Esophagus squamous epithelium (tissue), 5 donors: Measurements from ENCODE around the gene SMIM12. TPM values are rescaled to one million over a fixed set of nuclear protein-coding genes. Genes with fewer than 3 reads are reported as not detected.

Experiments
- DNase-seq: peaks from one replicate; lab custom pipeline; 2025; lab: John Stamatoyannopoulos, UW
- H3K27ac ChIP-seq, 4 donors: fragments of 200-600 bp; sonication (generic); one replicate each; pipeline ENCODE4 v1.5.1; 2016 to 2019; ENCODE audit warnings: mild to moderate bottlenecking in 1 of 4
- H3K27me3 ChIP-seq, 4 donors: fragments of 200-600 bp; sonication (generic); 1 replicate in 3 of 4; 2 replicates in 1 of 4; pipeline versions ENCODE4 v1.5.1 to v1.6.0; 2017 to 2021; ENCODE audit warnings: antibody characterized with exemption in 1 of 4
- H3K36me3 ChIP-seq, 3 donors: fragments of 200-600 bp; sonication (generic); one replicate each; pipeline ENCODE4 v1.5.1; 2016 to 2019
- H3K4me1 ChIP-seq, 3 donors: fragments of 200-600 bp; sonication (generic); one replicate each; pipeline ENCODE4 v1.5.1; 2017 to 2019
- H3K4me3 ChIP-seq, 4 donors: fragments of 200-600 bp; sonication (generic); 1 replicate in 3 of 4; 2 replicates in 1 of 4; pipeline ENCODE4 v1.5.1; 2016 to 2019; ENCODE audit warnings: mild to moderate bottlenecking in 2 of 4, moderate library complexity in 1 of 4
- H3K9me3 ChIP-seq, 3 donors: fragments of 200-600 bp; sonication (generic); one replicate each; pipeline ENCODE4 v1.5.1; 2016 to 2019
- POLR2A ChIP-seq, 4 donors: fragments of 450-650 bp; IDR thresholded peaks; one replicate each; pipeline ENCODE4 v1.6.1; 2017; ENCODE audit warnings: antibody characterized with exemption in 4 of 4, mild to moderate bottlenecking in 4 of 4, moderate library complexity in 3 of 4
- WGBS, 2 donors: methylation state at CpG; one replicate each; pipeline ENCODE4 v1.1.5; 2018; 5-methylcytosine and 5-hydroxymethylcytosine counted together
- intact Hi-C: fragments of 100-400 bp; cut with DNase I; formaldehyde crosslinking; loops from one replicate; pipeline ENCODE4 v1.15.0; 2022
- total RNA-seq, 4 donors: library from RNA; depleted of rRNA; stranded (reverse); fragments of >200 nt; gene quantifications; one replicate each; pipeline ENCODE4 v1.1.0, GENCODE V29; 2016
- TF ChIP-seq, protein P1 (sequence below), 6 experiments: fragments of 450-650 bp in 4 of 6; fragments of 200-600 bp in 2 of 6; sonication (generic) in 2 of 6; IDR thresholded peaks; one replicate each; pipeline ENCODE4 v1.5.1; 2016 to 2019; ENCODE audit warnings: antibody characterized with exemption in 6 of 6, mild to moderate bottlenecking in 4 of 6, moderate library complexity in 4 of 6
- donor health status: DM: yes; HTN: yes; CAD: no.

SMIM12 gene
- total RNA-seq, 4 donors from 2014 or later = 29.5 to 41.8 (median 36.0) TPM

DNA sequence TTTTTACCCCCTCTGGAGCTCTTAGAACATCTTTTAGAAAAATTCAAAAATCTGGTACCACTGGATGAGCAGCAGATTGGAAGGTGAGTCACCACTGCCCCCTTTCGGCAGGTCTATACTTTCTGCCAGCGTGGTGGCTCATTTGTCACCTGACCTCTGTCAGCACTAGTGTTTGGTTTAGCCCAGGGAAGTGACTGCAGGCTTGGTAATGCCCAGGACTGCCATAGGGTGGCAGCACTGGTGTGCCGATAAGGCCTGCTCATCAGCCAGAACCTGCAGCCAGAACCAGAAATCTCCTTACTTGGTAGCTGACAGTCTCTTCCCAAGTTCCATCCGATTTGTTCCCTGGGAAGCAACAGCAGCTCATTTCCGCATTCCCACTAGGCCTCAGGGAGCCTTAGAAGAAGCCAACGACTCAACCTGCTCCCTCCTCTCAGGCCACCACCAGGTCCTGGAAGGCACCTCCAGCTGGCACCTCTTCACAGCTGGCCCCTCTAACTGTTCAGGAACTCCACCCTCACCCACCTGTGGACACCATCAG is 6.8 kb downstream of the SMIM12 start:
- H3K4me3 ChIP-seq = no peak overlapping the region
- no peaks in the 10 kb centered on the region for H3K27me3 ChIP-seq
- H3K36me3 ChIP-seq = peaks cover 7 to 56% (median 8%) of the 10 kb centered on the region in 3 donors
- no peaks in the 10 kb centered on the region for H3K9me3 ChIP-seq
- intact Hi-C loops = loop anchor here (5.0 kb wide), 1 partner anchor 65 kb away; no protein-coding TSS in a partner anchor
- H3K27ac ChIP-seq = peak overlapping the region; percentile 28 to 78 (median 72)
- WGBS, 2 donors = 20 to 22% methylated on average over 5 to 6 of the region's 6 CpGs
- peak; percentile 52 for DNase-seq
- peak in 1 of 4 donors; percentile 19 for TF ChIP-seq POLR2A (IDR thresholded peaks at IDR 0.05)
- TF ChIP-seq, protein P1, sequence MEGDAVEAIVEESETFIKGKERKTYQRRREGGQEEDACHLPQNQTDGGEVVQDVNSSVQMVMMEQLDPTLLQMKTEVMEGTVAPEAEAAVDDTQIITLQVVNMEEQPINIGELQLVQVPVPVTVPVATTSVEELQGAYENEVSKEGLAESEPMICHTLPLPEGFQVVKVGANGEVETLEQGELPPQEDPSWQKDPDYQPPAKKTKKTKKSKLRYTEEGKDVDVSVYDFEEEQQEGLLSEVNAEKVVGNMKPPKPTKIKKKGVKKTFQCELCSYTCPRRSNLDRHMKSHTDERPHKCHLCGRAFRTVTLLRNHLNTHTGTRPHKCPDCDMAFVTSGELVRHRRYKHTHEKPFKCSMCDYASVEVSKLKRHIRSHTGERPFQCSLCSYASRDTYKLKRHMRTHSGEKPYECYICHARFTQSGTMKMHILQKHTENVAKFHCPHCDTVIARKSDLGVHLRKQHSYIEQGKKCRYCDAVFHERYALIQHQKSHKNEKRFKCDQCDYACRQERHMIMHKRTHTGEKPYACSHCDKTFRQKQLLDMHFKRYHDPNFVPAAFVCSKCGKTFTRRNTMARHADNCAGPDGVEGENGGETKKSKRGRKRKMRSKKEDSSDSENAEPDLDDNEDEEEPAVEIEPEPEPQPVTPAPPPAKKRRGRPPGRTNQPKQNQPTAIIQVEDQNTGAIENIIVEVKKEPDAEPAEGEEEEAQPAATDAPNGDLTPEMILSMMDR (IDR thresholded peaks at IDR 0.05) = peak; percentile 92 to 100 (median 99)
- peaks cover 12 to 72% (median 35%) of the 10 kb centered on the region in 3 donors for H3K4me1 ChIP-seq

DNA sequence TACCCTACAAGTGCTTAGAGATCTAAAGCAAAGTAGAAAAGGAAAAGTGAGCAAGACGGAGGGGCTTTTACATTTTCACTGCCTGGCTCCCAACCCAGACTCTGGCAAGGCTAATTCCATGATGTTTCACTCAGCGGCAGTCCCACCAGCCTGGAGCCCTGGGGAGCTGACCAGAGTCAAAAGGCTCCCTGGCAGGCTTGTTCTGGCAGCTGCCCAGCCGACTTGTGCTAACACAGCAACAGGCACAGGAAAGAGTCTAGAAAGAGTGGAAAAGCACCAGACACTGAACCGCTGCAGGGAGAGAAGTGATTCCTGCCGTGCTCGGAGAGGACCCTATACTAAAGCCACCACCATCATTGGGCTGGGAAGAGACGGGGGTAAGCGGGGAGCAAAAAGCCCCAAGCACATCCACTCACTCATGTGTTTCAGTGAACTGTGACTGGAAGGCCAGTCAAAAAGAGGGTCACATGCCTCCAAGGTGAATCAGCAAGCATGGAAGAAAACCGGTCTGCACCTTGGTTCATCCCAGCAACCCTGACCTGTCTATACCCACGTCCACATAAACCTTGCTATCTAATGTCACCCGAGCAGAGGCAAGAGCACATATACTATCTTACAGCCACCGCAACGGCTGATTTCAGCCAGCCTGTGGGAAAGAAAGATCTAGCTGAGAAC is 8.0 kb downstream of the SMIM12 start:
- intact Hi-C loops = loop anchor here (5.0 kb wide), 1 partner anchor 64 kb away; no protein-coding TSS in a partner anchor
- no peak for DNase-seq
- peak overlapping the region; percentile 31 to 75 (median 54) for H3K27ac ChIP-seq

DNA sequence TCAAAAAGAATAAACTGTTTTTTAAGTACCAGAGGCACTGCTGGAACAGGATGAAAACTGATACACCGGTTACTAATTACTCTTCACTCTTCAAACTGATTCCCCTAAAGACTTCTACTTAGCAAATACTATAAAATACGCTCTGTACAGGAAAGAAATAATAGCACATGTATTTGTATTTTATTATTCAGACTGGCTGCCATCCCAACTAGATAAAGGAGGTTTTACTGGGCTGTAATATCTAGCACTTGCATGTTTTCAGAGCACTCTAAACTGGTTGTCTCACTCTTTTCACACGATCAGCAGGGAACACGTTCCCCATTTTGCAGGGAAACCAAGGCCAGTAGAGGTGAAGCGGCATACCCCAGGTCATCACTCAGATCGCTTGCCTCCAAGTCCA is 9.2 kb downstream of the SMIM12 start:
- H3K27ac ChIP-seq = peak overlapping the region in 1 of 4 donors; percentile 75
- H3K36me3 ChIP-seq = peaks cover 5 to 52% (median 8%) of the 10 kb centered on the region in 3 donors
- H3K27me3 ChIP-seq = no peaks in the 10 kb centered on the region
- intact Hi-C loops = loop anchor here (5.0 kb wide), 1 partner anchor 63 kb away; no protein-coding TSS in a partner anchor
- H3K9me3 ChIP-seq = no peaks in the 10 kb centered on the region
- peaks cover 11 to 63% (median 20%) of the 10 kb centered on the region in 3 donors for H3K4me1 ChIP-seq
- no peak for DNase-seq
- no peak for TF ChIP-seq POLR2A (IDR thresholded peaks at IDR 0.05)
- TF ChIP-seq, protein P1 (IDR thresholded peaks at IDR 0.05) = no peak
- 81 to 87% methylated on average over 6 of the region's 6 CpGs for WGBS, 2 donors
- no peak overlapping the region for H3K4me3 ChIP-seq

More for the DNA sequence above, 8.0 kb downstream of the SMIM12 start:
- 41 to 57% methylated on average over 9 to 12 of the region's 13 CpGs for WGBS, 2 donors
- H3K36me3 ChIP-seq = peaks cover 7 to 63% (median 8%) of the 10 kb centered on the region in 3 donors
- H3K4me3 ChIP-seq = no peak overlapping the region
- peaks cover 11 to 72% (median 24%) of the 10 kb centered on the region in 3 donors for H3K4me1 ChIP-seq
- TF ChIP-seq POLR2A (IDR thresholded peaks at IDR 0.05) = no peak
- TF ChIP-seq, protein P1 (IDR thresholded peaks at IDR 0.05) = no peak
- no peaks in the 10 kb centered on the region for H3K9me3 ChIP-seq
- H3K27me3 ChIP-seq = no peaks in the 10 kb centered on the region

DNA sequence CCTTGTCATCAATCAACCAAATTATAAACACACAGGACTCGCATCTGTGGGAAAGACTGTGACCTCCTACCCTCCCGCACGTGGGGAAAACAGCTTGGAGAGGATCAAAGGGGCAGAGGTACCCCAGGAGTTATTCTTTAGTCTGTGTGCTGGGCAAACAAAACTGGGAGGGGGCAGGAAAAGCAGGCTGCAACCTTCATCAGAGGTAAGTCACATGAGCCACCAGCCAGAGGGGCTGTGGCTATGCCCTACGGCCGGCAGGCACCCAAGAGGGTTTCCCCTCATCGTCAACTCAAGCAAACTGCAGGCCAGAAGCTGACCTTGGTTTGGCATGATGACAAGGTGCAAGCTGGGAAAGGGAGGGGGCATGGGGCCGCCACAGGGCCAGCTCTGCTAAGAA is 12.5 kb downstream of the SMIM12 start:
- no peak overlapping the region for H3K27ac ChIP-seq
- intact Hi-C loops = no loop called here
- no peak overlapping the region for H3K4me3 ChIP-seq
- DNase-seq = no peak
- peaks cover 9 to 66% (median 11%) of the 10 kb centered on the region in 3 donors for H3K4me1 ChIP-seq
- WGBS, 2 donors = 81 to 82% methylated on average over 3 to 4 of the region's 7 CpGs
- H3K27me3 ChIP-seq = no peaks in the 10 kb centered on the region
- TF ChIP-seq, protein P1 (IDR thresholded peaks at IDR 0.05) = no peak
- TF ChIP-seq POLR2A (IDR thresholded peaks at IDR 0.05) = no peak
- H3K9me3 ChIP-seq = no peaks in the 10 kb centered on the region
- H3K36me3 ChIP-seq = peaks cover 0 to 26% (median 0%) of the 10 kb centered on the region in 3 donors

DNA sequence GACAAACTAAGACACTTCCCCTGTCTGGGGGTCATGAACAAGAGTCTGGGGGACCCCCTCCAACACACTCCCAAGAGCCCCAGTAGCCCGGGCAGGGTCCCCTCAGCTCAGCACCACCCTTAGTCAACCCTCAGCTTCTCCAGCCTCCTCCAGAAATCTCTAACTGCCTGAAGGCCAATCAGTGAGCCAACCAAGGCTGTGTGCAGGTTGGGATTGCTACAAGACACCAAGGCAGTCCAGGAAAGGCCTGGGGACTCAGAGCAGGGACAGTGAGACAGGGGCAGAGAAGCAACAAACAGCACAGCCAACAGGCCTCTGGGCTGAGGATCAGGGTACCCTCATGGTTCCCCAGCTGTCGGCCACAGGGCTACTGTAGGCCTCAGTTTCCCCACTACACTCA is 13.3 kb downstream of the SMIM12 start:
- intact Hi-C loops = no loop called here
- Histone ChIP-seq H3K27ac (no peak overlapping the region), H3K36me3 (peaks cover 0 to 26% (median 0%) of the 10 kb centered on the region in 3 donors), H3K27me3 (no peaks in the 10 kb centered on the region), H3K4me3 (no peak overlapping the region), H3K9me3 (no peaks in the 10 kb centered on the region), H3K4me1 (peaks cover under 1 to 63% (median 6%) of the 10 kb centered on the region in 3 donors)
- TF ChIP-seq POLR2A (IDR thresholded peaks at IDR 0.05) = no peak
- TF ChIP-seq, protein P1 (IDR thresholded peaks at IDR 0.05) = no peak
- WGBS, 2 donors = 91 to 100% methylated on average over 1 of the region's 2 CpGs
- no peak for DNase-seq
